GM21737 (cell line): Measurements from ENCODE around the gene UBE2E2.
"Not testable (repeated sequence)": the region's sequence is repeated elsewhere in the genome, so short reads cannot be mapped to it uniquely, and the experiment has no call there.

Source experiments
- ATAC-seq: cut with Tn5 transposase; IDR thresholded peaks from one replicate; pipeline ENCODE4 v1.9.1; 2021; ENCODE audit warnings: mild to moderate bottlenecking, moderate library complexity; ENCODE audit not compliant: unreplicated experiment

Gene UBE2E2

DNA sequence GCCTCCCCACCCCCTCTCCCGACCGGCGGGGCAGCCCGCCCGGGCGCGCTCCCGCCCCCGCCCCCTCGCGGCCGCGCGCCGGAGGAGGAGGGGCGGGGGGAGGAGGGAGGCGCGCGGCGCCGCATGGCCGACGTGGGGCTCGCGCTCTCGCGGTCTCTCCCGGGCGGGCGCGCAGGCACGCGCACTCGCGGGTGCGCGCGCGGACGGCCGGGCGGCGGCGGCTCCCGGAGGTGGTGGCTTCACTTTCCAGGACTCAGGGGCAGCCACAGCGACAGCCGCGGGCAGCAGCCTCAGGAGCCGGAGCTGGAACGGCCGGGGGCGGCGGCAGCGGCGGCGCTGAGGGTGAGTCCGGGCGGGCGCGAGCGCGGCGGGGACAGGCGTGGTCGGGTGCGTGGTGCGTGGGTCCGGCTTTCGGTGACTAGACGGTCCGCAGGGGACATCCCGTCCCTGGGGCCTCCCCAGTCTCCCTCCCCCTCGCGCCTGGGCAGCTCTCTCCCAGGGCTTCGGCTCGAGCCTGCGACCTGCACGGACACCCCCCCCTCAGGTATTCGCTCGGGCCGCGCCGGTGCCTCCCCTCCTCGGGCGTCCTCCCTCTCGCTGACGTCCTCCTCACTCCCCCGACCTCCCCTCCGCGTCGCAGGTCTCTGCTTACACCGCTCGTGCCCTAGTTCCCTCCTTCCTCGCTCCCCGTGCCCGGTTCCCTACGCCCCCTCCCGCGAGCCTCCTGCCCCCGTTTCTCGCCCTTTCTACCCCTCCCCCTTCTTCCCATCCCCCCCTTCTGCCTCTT, at the start of gene UBE2E2:
Gene UBE2E2, plus strand, starts transcription at position 407 of the 787 bp plus-strand sequence.
- peak; percentile 65 for ATAC-seq

DNA sequence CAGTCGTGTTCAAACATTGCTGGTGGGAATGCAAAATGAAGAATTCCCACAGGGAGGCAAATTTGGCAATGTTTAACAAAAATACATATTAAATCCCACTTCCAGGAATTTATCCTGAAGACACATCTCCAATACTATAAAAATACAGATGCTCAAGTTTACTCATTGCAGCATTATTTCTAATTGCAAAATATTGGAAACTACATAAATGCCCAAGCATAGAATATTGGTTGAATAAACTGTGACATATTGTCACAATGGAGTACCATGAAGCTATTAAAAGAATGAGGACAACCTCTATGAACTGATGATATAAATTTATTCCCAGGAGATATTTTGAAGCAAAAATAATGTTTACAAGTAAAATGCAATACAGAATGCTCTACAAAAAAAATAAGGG, 49.7 kb upstream of the UBE2E2 start:
- no peak for ATAC-seq

DNA sequence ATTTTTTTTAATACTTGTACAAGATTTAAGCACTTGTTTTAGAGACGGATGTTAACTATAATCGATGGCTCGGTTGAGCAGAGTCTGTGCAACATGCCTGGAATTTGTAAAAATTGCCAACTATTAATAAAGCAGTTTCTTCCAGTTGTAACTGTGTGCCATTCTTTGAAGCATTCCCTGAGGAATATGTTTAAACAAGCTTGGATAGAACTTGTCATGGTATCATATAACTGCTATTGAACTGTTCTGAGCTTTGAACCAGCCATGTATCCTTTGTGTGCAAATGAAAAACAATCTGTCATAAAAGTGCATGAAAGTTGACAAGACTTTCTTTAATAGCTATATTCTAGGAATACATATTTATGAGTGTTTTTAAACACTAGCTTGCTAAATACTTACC, 45.8 kb upstream of the UBE2E2 start:
- no peak for ATAC-seq

DNA sequence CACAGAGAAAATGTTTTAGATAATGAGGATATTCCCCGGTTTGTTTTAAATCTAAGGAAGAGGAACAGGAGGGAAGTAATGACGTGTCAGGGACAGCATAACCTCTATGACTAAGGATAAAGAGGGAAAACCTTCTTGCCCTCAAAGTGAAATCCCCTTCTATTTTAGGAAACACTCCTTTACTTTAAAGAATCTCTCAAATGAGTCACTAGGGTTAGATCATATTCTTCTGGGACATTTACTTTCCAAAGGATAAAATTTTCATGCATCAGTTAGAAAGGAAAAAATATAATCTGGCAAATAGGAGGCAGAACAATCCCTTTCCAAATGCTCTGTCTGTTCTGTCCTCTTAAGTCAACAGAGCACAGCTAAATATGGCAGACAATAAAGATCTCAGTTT, 43.2 kb upstream of the UBE2E2 start:
- no peak for ATAC-seq

DNA sequence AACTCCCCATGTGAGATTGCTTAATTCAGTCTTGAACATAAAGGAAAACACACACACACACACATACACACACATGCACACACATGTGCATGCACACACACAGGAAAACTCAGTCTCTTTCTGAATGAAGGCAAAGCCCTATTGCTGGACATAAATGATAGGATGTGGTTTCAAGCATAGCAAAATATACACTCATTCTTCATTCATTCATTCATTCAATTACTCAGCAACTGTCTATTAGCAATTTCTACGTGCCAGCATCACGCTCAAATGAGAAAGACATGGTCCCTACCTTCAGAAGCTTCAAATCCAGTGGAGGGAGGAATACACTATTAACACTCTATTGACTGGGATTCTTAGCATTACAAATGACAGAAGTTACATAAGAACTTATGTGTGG, 41.8 kb upstream of the UBE2E2 start:
- no peak for ATAC-seq

DNA sequence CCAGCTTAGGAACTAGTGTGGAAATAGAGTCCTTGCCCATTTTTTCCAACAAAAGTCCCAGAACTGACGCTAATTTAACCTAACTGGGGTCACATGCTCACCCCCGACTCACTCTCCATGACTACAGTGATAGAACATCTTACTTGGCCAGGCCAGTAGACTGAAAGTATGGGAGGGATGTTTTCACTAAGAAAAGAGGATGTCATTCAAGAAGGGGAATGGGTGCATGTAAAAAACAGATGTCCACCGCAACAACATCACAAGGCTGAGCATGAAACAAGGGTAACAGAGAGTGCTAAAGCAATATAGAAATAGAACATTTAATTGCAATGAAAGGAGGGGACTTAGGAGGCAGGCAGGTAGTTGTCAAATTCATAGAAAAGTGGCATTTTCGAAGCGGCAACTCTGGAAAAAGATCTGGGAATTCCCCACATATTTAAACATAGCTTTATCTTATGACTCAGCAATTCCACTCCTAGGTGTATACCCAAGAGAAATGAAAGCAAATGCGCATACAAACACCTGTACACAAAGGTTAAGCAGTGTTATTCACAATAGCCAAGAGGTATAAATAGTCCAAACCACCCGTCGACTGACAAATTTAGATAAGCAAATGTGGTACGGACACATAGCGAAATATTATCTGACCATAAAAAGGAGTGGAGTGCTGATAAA, 41.1 kb upstream of the UBE2E2 start:
- peak; percentile 55 for ATAC-seq

DNA sequence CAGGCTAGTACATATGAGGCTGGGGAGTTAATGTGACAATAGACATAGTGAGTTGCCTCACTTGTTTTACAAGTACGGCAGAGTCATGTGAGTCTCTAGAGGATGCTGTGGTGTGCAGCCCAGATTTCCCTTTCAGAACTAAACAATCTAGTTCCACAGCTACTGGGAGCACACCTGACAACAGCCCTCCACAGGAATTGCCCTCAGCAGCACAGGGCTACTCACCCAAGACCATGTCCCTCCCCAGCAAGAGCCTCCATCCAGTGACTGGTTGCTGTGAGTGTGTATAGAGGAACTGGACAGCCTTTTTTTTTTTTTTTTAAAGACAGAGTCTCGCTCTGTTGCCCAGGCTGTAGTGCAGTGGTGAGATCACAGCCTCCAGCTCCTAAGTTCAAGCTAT, 40.2 kb upstream of the UBE2E2 start:
- ATAC-seq: peak; percentile 62

DNA sequence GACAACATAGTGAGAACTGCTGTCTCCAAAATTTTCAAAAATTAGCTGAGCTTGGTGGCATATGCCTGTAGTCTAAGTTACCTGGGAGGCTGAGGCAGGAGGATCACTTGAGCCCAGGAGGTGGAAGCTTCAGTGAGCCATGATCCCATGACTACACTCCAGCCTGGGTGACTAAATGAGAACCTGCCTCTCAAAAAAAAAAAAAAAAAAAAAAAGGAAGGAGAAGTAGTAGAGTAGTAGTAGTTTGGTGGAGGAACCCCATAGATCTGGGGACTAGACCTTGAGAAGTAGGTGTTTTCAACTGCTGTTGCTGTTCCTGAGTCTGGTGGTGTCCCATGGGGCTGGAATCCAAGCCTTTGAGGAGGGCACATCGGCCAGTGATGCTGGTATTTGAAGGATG, 38.4 kb upstream of the UBE2E2 start:
- no peak for ATAC-seq

DNA sequence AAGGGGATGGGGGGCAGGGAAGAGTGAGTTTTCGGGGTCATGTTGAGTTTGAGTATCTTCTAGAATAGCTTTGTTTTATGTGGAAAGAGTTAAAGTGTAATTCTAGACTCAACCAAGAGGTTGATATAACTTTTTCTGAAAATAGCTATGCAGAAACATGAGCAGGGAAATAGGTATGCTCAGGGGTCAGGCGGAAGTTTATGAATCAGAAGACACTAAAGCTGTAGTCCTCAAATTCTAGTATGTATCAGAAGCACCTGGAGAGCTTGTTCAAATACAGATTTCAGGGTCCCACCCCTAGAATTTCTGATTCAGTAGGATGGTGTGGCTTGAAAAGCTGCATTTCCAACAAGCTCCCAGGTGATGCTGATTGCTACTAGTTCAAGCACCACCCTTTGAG, 37.6 kb upstream of the UBE2E2 start:
- no peak for ATAC-seq

DNA sequence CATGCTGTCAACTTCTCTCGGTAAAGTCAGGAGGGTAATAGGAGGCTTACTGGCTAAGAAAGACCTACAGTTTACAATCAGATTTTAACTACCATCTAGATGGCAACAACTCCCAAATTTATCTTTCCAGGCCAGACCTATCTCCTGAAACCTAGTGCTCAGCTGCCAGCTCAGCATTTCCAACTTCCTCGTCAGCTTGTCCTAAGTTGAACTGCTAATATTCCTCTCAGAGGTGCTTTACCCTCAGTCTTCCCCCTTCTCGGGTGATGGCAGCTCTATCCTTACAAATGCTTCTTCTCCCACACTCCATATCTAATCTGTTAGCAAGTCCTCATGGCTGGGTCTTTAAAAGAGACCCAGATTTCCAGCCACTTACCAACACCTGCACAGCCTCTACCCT, 36.9 kb upstream of the UBE2E2 start:
- no peak for ATAC-seq

DNA sequence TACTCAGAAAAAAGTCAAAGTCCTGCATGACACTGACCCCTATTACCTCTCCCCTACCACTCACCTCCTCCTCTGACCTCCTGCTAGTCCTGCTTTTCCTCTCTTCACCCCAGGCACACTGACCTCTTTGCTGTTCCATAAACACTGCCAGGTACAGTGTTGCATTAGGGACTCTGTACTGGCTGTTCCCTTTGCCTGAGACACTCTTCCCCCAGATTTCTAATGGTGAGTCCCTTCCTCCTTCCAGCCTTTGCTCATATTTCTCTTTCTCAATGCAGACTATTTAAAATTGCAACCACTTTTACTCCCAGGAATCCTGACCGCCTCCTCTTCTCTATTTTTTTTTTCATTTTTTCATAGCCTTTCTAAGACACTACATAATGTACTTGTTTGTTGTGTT, 36.3 kb upstream of the UBE2E2 start:
- no peak for ATAC-seq

DNA sequence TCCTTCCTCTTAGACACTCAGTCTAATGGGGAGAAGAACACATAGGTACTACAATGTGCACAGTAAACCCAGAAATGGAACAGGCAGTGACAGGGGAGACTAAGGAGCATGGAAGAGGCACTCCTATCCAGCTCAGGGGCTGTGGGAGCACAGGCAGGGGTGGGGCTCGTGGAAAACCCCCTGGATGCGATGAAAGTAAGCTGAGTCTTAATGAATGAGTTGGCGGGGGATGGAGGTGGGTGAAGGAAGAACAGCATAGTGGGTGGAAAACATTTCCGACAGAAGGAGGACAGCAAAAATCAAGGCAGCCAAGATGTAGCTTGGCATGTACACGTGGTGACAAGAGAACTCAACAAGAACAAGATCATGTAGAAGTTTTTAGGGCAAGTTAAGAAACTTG, 33.6 kb upstream of the UBE2E2 start:
- no peak for ATAC-seq

DNA sequence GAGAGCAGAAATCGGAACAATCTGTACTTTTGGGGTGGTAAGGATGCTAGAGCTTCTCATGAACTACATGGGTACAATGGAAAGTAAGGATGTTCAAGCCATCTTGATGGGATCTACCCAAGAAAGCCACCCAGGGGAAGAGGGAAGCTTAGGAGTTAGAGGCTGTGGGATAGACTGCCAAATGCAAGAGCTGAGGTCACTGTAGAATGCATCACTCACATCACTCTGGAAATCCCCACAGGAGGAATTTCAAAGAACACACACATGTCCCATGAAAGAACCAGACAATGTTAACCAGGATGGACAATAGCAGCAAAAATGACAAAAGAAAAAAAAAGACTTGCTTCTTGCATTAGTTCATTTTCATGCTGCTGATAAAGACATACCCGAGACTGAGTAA, 32.8 kb upstream of the UBE2E2 start:
- ATAC-seq: no peak

DNA sequence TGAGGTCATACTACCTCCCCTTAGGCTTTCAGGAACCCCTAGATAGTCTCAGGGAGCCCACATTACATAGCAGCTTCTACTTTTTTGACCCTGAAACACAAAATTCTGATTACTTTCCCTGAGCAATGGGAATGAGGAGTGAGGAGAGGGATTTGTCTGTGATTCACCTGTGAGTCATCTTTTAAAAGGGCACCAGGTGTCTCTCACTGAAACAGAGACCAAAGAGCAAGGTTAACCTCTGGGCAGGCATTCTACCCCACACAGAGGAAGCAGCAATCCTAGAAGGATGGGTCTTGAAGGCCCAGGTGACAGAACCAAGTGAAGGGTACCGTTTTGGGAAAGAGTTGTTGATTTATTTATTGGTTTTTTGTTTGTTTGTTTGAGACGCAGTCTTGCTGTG, 31.1 kb upstream of the UBE2E2 start:
- ATAC-seq: no peak

DNA sequence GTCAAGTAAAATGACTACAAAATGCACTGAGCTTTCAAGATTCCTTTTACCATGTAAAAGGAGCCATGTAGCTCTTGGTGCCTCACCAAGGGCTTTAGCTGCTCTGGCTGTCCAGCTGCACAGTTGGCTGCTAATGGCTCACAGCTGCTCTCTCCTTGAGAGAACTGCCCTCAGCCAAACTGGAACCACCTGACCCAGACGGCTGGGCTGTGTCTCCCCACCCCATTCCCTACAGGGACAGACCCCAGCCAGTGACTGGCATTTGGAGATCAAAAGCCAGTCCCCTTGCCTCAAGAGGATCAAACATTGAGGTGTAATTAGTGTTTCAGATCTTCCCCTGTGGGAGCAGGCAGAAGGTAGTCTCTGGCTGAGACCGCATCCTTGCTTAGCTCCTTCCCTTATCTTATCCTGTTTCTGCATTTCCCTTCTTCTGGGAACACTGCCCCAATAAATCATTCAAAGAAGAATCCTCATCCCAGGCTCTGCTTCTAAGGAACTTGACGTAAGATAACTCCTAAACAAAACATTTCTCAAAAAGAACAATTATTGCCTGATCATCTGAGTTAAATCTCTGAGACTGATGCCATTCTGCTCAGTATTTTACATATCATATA, 28.6 kb upstream of the UBE2E2 start:
- no peak for ATAC-seq

DNA sequence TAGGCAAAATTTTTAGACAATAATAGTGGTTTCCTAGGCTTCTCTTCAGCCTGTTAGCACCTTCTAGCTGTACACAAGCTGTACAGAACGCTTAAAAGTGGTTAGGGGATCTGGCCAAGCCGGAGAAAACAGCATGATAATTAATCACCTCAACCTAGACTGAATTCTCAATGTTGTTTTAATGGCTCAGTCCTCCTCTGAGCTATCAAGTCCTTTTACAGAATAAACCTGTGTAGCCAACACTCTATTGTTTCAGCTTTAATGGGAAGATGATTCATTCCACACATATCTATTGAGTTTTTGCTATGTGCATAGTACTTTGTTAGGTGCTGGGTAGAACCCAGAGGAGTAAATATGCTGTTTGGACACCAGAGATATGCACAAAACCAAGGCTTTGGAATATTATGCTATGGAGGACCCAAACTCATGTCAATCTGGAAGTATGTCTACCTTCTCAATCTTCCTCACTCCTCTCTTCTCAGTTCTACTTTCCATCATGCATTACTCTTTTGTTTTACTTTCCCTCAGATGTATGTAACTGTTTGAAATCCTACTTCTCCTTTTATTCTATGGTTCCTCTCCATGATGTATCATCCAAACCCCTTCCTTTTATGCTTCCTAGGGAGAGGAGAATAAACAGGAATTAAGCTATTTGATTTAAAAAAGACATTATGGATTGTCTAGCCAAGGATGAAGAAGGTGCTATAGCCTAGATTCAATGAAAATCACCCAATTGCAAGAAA, 27.6 kb upstream of the UBE2E2 start:
- no peak for ATAC-seq

DNA sequence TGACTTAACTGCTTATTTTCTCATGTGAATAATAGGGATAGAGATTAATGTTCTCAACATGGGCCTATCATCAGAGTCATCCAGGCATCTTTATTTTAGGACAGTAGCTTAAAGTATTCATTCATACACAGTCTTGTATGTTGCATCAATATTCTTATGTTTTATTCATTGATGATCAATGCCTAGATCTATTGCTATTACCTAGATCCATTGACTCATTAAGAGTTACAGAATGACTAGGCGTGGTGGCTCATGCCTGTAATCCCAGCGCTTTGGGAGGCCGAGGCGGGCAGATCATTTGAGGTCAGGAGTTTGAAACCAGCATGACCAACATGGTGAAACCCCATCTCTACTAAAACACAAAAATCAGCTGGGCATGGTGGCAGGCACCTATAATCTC, 26.3 kb upstream of the UBE2E2 start:
- ATAC-seq: not testable (repeated sequence)

DNA sequence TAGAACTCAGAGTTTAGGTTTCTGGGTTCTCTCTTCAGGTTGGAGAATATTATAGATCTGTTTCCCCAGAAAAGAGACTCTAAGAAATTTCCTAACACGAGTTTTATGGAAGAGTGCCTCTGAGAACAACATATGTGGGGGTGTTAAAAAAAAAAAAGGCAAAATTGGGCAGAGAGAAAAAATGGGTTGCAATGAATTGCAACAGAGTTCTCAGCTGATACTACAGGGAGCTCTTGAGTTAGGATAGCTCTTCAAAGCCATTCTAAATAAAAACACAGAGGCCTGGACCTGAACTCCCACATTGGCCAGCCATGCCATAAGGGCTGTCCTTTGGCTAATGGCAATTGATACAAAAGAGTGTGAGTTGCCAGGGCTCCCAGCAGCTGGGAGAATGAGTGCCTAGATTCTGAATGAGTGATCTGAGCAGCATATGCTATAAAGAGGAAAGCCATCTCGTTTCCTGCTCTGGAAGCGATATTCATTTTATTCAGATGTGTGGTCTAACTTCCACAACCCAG, 20.1 kb upstream of the UBE2E2 start:
- ATAC-seq: no peak

DNA sequence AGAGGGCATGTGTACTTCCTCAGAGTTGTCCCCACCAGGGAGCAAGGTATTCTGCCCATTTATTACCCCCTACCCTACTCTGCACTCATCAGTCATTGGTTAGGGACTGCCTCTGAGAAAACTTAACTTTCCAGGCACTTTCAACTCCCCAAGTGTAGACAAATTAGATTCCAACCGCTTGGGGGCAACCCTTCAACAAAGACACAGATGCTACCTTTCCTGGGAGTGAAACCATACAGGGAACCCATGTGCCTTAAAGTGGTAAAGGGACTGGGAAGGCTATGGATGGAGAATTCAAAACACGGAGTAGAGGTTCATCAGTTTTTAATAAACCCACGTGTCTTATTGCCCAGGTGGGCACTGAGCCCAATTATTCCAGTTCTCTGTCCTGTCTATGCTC, 19.4 kb upstream of the UBE2E2 start:
- ATAC-seq: no peak

DNA sequence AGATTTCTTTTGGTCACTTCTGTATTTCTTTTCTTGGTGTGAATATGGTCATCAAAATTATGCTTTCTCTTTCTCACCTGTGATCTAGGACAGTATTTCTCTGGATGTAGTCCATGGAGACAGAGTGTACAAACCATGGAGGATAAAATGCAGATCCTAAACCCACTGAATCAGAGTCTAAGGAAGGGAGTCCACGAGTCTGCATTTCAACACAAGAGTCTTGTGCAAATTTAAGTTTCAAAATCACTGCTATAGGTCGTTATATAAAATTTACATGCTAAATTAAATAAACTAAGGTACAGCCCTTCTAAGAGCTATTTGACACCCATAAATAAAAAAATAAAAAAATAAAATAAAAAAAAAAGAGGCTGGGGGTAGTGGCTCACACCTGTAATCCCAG, 17.3 kb upstream of the UBE2E2 start:
- no peak for ATAC-seq

DNA sequence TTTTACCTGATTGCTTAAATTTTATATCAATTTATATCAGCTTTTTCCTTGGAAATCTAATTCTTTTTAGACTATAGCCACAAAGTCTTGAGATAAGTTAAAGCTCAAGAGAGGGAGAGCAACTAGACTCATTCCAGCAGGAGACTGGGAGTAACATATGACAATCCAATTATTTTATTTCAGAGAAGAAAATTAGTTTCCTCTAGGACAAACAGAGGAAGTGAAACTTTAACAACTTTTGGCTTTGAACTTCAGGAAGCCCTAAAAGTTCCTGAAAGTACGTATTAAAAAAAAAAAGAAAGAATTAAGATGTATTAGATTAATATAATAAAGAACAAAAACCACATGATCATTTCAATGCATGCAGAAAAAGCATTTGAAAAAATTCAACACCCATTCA, 13.9 kb upstream of the UBE2E2 start:
- ATAC-seq: no peak
